GM21390 (cell line): ENCODE data around the gene PIK3CA.
"Not testable (repeated sequence)": the region's sequence is repeated elsewhere in the genome, so short reads cannot be mapped to it uniquely, and the experiment has no call there.

Experiments
- ATAC-seq: cut with Tn5 transposase; IDR thresholded peaks from one replicate; pipeline ENCODE4 v1.9.1; 2021; ENCODE audit not compliant: unreplicated experiment

The PIK3CA gene

GRCh38 chr3:179147873-179148615 lies at the start of gene PIK3CA:
TSS of gene PIK3CA (plus strand) at chr3:179148357. CDS start at chr3:179198826, 50,469 bp downstream.
- peak; percentile 68 for ATAC-seq

- no peak for ATAC-seq
These were observed 49.6 kb upstream of the PIK3CA start for GRCh38 chr3:179098388-179099077.

GRCh38 chr3:179100652-179101051 lies 47.5 kb upstream of the PIK3CA start:
- ATAC-seq: no peak

- ATAC-seq: no peak
These were observed 42.3 kb upstream of the PIK3CA start for GRCh38 chr3:179105881-179106280.

- ATAC-seq: no peak
These were observed 40.5 kb upstream of the PIK3CA start for GRCh38 chr3:179107617-179108016.

- no peak for ATAC-seq
These were observed 40.1 kb upstream of the PIK3CA start for GRCh38 chr3:179108086-179108485.

GRCh38 chr3:179113903-179114302 lies 34.3 kb upstream of the PIK3CA start:
- no peak for ATAC-seq

GRCh38 chr3:179115444-179115843 lies 32.7 kb upstream of the PIK3CA start:
- ATAC-seq: not testable (repeated sequence)

GRCh38 chr3:179116816-179117215 lies 31.3 kb upstream of the PIK3CA start:
- ATAC-seq: no peak

GRCh38 chr3:179132191-179132890 lies 15.8 kb upstream of the PIK3CA start:
- ATAC-seq: not testable (repeated sequence)

GRCh38 chr3:179133575-179133974 lies 14.6 kb upstream of the PIK3CA start:
- no peak for ATAC-seq

- ATAC-seq: no peak
These were observed 12.0 kb upstream of the PIK3CA start for GRCh38 chr3:179136195-179136594.

GRCh38 chr3:179141890-179142289 lies 6.3 kb upstream of the PIK3CA start:
- ATAC-seq: no peak

- ATAC-seq: peak; percentile 29
These were observed 1.1 kb upstream of the PIK3CA start for GRCh38 chr3:179146911-179147513.

GRCh38 chr3:179147514-179147872 lies 664 bp upstream of the PIK3CA start:
- peak; percentile 34 for ATAC-seq

- peak; percentile 22 for ATAC-seq
These were observed 654 bp downstream of the PIK3CA start for GRCh38 chr3:179148616-179149405.

- no peak for ATAC-seq
These were observed 1.3 kb downstream of the PIK3CA start for GRCh38 chr3:179149406-179149867.

GRCh38 chr3:179149951-179150350 lies 1.8 kb downstream of the PIK3CA start:
- ATAC-seq: no peak

GRCh38 chr3:179150610-179151009 lies 2.5 kb downstream of the PIK3CA start:
- ATAC-seq: no peak

GRCh38 chr3:179151474-179151873 lies 3.3 kb downstream of the PIK3CA start:
- no peak for ATAC-seq

GRCh38 chr3:179156170-179156569 lies 8.0 kb downstream of the PIK3CA start:
- no peak for ATAC-seq
